K562 (cell line): ENCODE measurements around the gene KIF12. TPM values are rescaled to one million over a fixed set of nuclear protein-coding genes. Genes with fewer than 3 reads are reported as not detected.

ENCODE experiments used
- ATAC-seq: fragments of 200-7000 bp; cut with Tn5 transposase; 3 replicates; pipeline ENCODE4 v1.9.1; 2020; ENCODE audit warnings: moderate library complexity
- BruUV-seq: library from RNA; stranded (reverse); fragments of 400-500 nt; replicated peaks from 2 replicates; lab custom pipeline; 2021; lab: Mats Ljungman, UMichigan
- CTCF ChIA-PET: fragments of 300-600 bp; formaldehyde crosslinking; extraction: SDS; loops from one replicate; lab custom pipeline; 2021; ENCODE audit warnings: low intra/inter-chr PET ratio; lab: Yijun Ruan, JAX
- POLR2A ChIA-PET: fragments of 300-600, 350-650 bp; sonication (Branson Sonifier 250); formaldehyde crosslinking; extraction: SDS; loops from one replicate; lab custom pipeline; 2021; ENCODE audit warnings: antibody characterized with exemption, inconsistent platforms; lab: Yijun Ruan, JAX
- DNase-seq, 4 experiments: peaks; one replicate each; pipeline versions ENCODE4 v3.0.0 to v3.0.0-alpha.2; 2011 to 2018; ENCODE audit warnings: low spot score in 3 of 4, mixed read lengths in 3 of 4; ENCODE audit errors: extremely low read depth in 1 of 4
- FAIRE-seq: peaks from 2 replicates; lab custom pipeline; 2011; peaks lifted over from hg19 to GRCh38; lab: Jason Lieb, UNC
- H2AFZ ChIP-seq: 2 replicates; pipeline ENCODE4 v1.6.0; 2011; ENCODE audit warnings: low read depth, low read length, control low read depth, inconsistent platforms
- H3K27ac ChIP-seq: fragments of 200-600 bp; 3 replicates; pipeline ENCODE4 v1.8.0; 2011; ENCODE audit warnings: low read depth, mild to moderate bottlenecking, control low read depth, inconsistent platforms, low read length, moderate library complexity, mixed read lengths; ENCODE audit errors: extremely low read depth
- H3K27me3 ChIP-seq, 2 experiments: fragments of 300-600 bp in 1 of 2; 2 replicates in 1 of 2; 3 replicates in 1 of 2; pipeline versions ENCODE4 v1.6.0 to v1.8.0; 2011; ENCODE audit warnings: inconsistent platforms in 2 of 2, low read length in 2 of 2, mild to moderate bottlenecking in 1 of 2, mixed read lengths in 1 of 2, moderate library complexity in 1 of 2; ENCODE audit not compliant: control insufficient read depth in 2 of 2, insufficient read depth in 2 of 2
- H3K36me3 ChIP-seq: fragments of 300-600 bp; 3 replicates; pipeline ENCODE4 v1.8.0; 2011; ENCODE audit warnings: mild to moderate bottlenecking, low read length, inconsistent platforms; ENCODE audit not compliant: control insufficient read depth, insufficient read depth
- H3K4me1 ChIP-seq, 2 experiments: fragments of 200-600 bp in 1 of 2; replicated peaks in 1 of 2; 2 replicates in 1 of 2; 3 replicates in 1 of 2; pipeline versions ENCODE4 v1.5.1 to v1.8.0; 2011; ENCODE audit warnings: inconsistent platforms in 2 of 2, low read length in 2 of 2, mild to moderate bottlenecking in 1 of 2, mixed read lengths in 1 of 2, moderate library complexity in 1 of 2; ENCODE audit not compliant: control insufficient read depth in 2 of 2, insufficient read depth in 2 of 2
- H3K4me2 ChIP-seq: 2 replicates; pipeline ENCODE4 v1.6.1; 2011; ENCODE audit warnings: low read length, control low read depth, inconsistent platforms, mixed read lengths; ENCODE audit not compliant: insufficient read depth
- H3K4me3 ChIP-seq: fragments of 200-600 bp; sonication (generic), shearing (Covaris generic); 2 replicates; pipeline ENCODE4 v1.5.1; 2016; ENCODE audit warnings: control low read depth, inconsistent platforms
- H3K79me2 ChIP-seq: fragments of 200-600 bp; 3 replicates; pipeline ENCODE4 v1.8.0; 2011; ENCODE audit warnings: low read length, inconsistent platforms; ENCODE audit not compliant: control insufficient read depth, insufficient read depth
- H3K9ac ChIP-seq, 2 experiments: 2 replicates each; pipeline versions ENCODE4 v1.6.0 to v1.6.1; 2011; ENCODE audit warnings: low read depth in 2 of 2, low read length in 2 of 2, control low read depth in 1 of 2, inconsistent platforms in 1 of 2, mild to moderate bottlenecking in 1 of 2, mixed read lengths in 1 of 2; ENCODE audit not compliant: insufficient read depth in 1 of 2
- H3K9me1 ChIP-seq: one replicate; pipeline ENCODE4 v1.6.0; 2011; ENCODE audit warnings: inconsistent platforms, mild to moderate bottlenecking, low read length, moderate library complexity; ENCODE audit not compliant: control insufficient read depth, insufficient read depth
- H3K9me3 ChIP-seq: replicated peaks from 2 replicates; pipeline ENCODE4 v1.5.1; 2011; ENCODE audit warnings: low read depth, low read length, inconsistent platforms; ENCODE audit not compliant: control insufficient read depth, insufficient read depth
- H4K20me1 ChIP-seq: replicated peaks from 2 replicates; pipeline ENCODE4 v1.6.1; 2011; ENCODE audit warnings: low read length, inconsistent platforms, mixed read lengths; ENCODE audit not compliant: control insufficient read depth, insufficient read depth
- CBFA2T2 ChIP-seq: fragments of 450-650 bp; conservative IDR thresholded peaks from 2 replicates; pipeline ENCODE4 v1.6.1; 2017; ENCODE audit warnings: mild to moderate bottlenecking
- CREBBP ChIP-seq: IDR thresholded peaks from one replicate; pipeline ENCODE4 v1.6.1; 2012; ENCODE audit warnings: low read depth, mild to moderate bottlenecking, control low read depth, inconsistent platforms, low read length
- EHMT2 ChIP-seq: fragments of 450-650 bp; IDR thresholded peaks from 2 replicates; pipeline ENCODE4 v1.6.1; 2018; ENCODE audit warnings: antibody characterized with exemption
- GATAD2B ChIP-seq: fragments of 450-650 bp; IDR thresholded peaks from 2 replicates; pipeline ENCODE4 v1.6.1; 2017; ENCODE audit warnings: mild to moderate bottlenecking, borderline replicate concordance
- OTX1 ChIP-seq: fragments of 450-650 bp; formaldehyde crosslinking; IDR thresholded peaks from 2 replicates; pipeline ENCODE4 v1.4.0; 2022; ENCODE audit warnings: mild to moderate bottlenecking
- POLR2G ChIP-seq: fragments of 200-400 bp; formaldehyde crosslinking; IDR thresholded peaks from 2 replicates; pipeline ENCODE4 v1.6.1; 2017; ENCODE audit warnings: low read depth, mild to moderate bottlenecking, antibody characterized with exemption, low read length, moderate library complexity
- USF2 ChIP-seq: sonication (generic); formaldehyde crosslinking; IDR thresholded peaks from 2 replicates; pipeline ENCODE4 v1.5.0; 2020; ENCODE audit warnings: missing genetic modification reagents
- XRCC3 ChIP-seq: fragments of 450-650 bp; IDR thresholded peaks from 2 replicates; pipeline ENCODE4 v1.6.1; 2017; ENCODE audit warnings: mild to moderate bottlenecking, moderate library complexity
- ZBTB49 ChIP-seq: sonication (generic); formaldehyde crosslinking; IDR thresholded peaks from 2 replicates; pipeline ENCODE4 v1.8.0; 2022; ENCODE audit warnings: missing genetic modification reagents, mild to moderate bottlenecking, borderline replicate concordance
- ZC3H4 ChIP-seq: sonication (generic); formaldehyde crosslinking; IDR thresholded peaks from 2 replicates; pipeline ENCODE4 v1.9.0; 2021; ENCODE audit warnings: missing genetic modification reagents, borderline replicate concordance
- ZNF140 ChIP-seq: fragments of 250-450 bp; sonication (Bioruptor Pico); IDR thresholded peaks from 2 replicates; pipeline ENCODE4 v1.8.0; 2021; ENCODE audit warnings: moderate library complexity, mild to moderate bottlenecking, inconsistent platforms
- ZNF197 ChIP-seq: fragments of 200-800 bp; sonication (Bioruptor generic); IDR thresholded peaks from 2 replicates; pipeline ENCODE4 v1.6.1; 2016; ENCODE audit warnings: low read depth, missing genetic modification characterization, missing compliant biosample characterization
- ZNF232 ChIP-seq: sonication (generic); formaldehyde crosslinking; IDR thresholded peaks from 2 replicates; pipeline ENCODE4 v1.8.0; 2022; ENCODE audit warnings: mild to moderate bottlenecking, missing genetic modification reagents
- ZNF316 ChIP-seq: fragments of 450-650 bp; IDR thresholded peaks from 2 replicates; pipeline ENCODE4 v1.6.1; 2016
- ZNF41 ChIP-seq: fragments of 250-450 bp; sonication (Bioruptor Pico); conservative IDR thresholded peaks from 2 replicates; pipeline ENCODE4 v1.4.0; 2020; ENCODE audit warnings: mild to moderate bottlenecking
- ZNF444 ChIP-seq: fragments of 250-450 bp; sonication (Bioruptor Pico); IDR thresholded peaks from 2 replicates; pipeline ENCODE4 v1.4.0; 2020; ENCODE audit warnings: mild to moderate bottlenecking, moderate library complexity
- WGBS: fragments of 100-300 bp; shearing (Covaris generic); methylation state at CpG from one replicate; pipeline ENCODE4 v1.1.6; 2016; ENCODE audit warnings: low coverage, mixed read lengths; ENCODE audit not compliant: insufficient coverage; ENCODE audit errors: missing lambda C conversion rate; 5-methylcytosine and 5-hydroxymethylcytosine counted together
- in situ Hi-C: fragments of 300-500 bp; cut with MboI; formaldehyde crosslinking; loops from 4 replicates; pipeline ENCODE4 v1.15.0; 2018; ENCODE audit warnings: inconsistent platforms, mixed read lengths
- intact Hi-C: fragments of 100-400 bp; cut with micrococcal nuclease; formaldehyde crosslinking; loops from 2 replicates; pipeline ENCODE4 v1.14.2; 2022
- polyA plus RNA-seq, 8 experiments: library from polyadenylated mRNA; depleted of rRNA in 4 of 8; stranded (reverse) in 5 of 8; unstranded in 3 of 8; fragments of >200 nt; fragmentation: Nextera tagmentation in 2 of 8; fragmentation: Illumina TruSeq in 1 of 8; extraction: Ambion mirVana in 2 of 8; extraction: Trizol in 1 of 8; gene quantifications; 2 replicates each; pipeline versions ENCODE4 v1.2.1 to v1.2.3, GENCODE V29; 2011 to 2014; ENCODE audit warnings: inconsistent platforms in 1 of 8, missing spikeins in 1 of 8
- total RNA-seq, 7 experiments: library from RNA; depleted of rRNA in 6 of 7; stranded (reverse); fragments of >200 nt in 6 of 7; fragmentation: Illumina TruSeq in 2 of 7; extraction: Trizol in 2 of 7; gene quantifications; 2 replicates each; pipeline versions ENCODE4 v1.2.1 to v1.2.3, GENCODE V29; 2011 to 2021; ENCODE audit warnings: low replicate concordance in 1 of 7

KIF12 gene
- total and polyA plus RNA-seq, 9 of the 15 experiments (the other 6 are each of a cell fraction or from before 2014, with no cell fraction given) = not detected

GRCh38 chr9:114046875-114047274 is 52.2 kb downstream of the KIF12 start:
- H3K27me3 ChIP-seq = peaks cover 0 to 14% of the 10 kb centered on the region in 2 experiments; a peak in 2 of 5 replicates
- in situ Hi-C loops = no loop called here
- H3K9me1 ChIP-seq = no peaks in the 10 kb centered on the region
- no peak for FAIRE-seq
- H3K4me1 ChIP-seq = no peaks in the 10 kb centered on the region
- BruUV-seq = no TSS peak
- no peaks in the 10 kb centered on the region for H3K79me2 ChIP-seq
- peaks cover 16% of the 10 kb centered on the region; the same call in 2 of the 3 replicates for H3K36me3 ChIP-seq
- CTCF ChIA-PET = interaction anchor here (1.2 kb wide), 1 partner anchor 310 kb away, joined by 3 read pairs; no protein-coding TSS in a partner anchor
- 67% methylated on average over 1 of the region's 1 CpG for WGBS
- POLR2A ChIA-PET = interaction anchor here (0.6 kb wide), 1 partner anchor 12 kb away, joined by 3 read pairs; no protein-coding TSS in a partner anchor
- intact Hi-C loops = no loop called here
- DNase-seq = no peak
- no peak overlapping the region for H3K27ac ChIP-seq
- no peak overlapping the region for H2AFZ ChIP-seq
- no peak overlapping the region for H3K4me3 ChIP-seq
- ATAC-seq = no peak
- TF ChIP-seq GATAD2B (no peak), CREBBP (no peak), POLR2G (no peak), ZNF197 (CRISPR knock-in tag) (no peak), EHMT2 (no peak), OTX1 (CRISPR knock-in tag) (no peak), ZNF316 (no peak), ZNF140 (no peak), ZNF232 (no peak), USF2 (CRISPR knock-in tag) (no peak), ZBTB49 (CRISPR knock-in tag) (no peak), ZC3H4 (no peak), ZNF41 (CRISPR knock-in tag) (no peak), CBFA2T2 (no peak), XRCC3 (no peak), ZNF444 (no peak)
- H3K4me2 ChIP-seq = no peak overlapping the region
- H4K20me1 ChIP-seq = no peaks in the 10 kb centered on the region
- no peak overlapping the region for H3K9ac ChIP-seq
- H3K9me3 ChIP-seq = no peaks in the 10 kb centered on the region
